HFFc6 (cell line): Measurements from ENCODE around the gene MITF. TPM values are rescaled to one million over a fixed set of nuclear protein-coding genes. Genes with fewer than 3 reads are reported as not detected.

Source experiments
- DNase-seq: peaks from one replicate; pipeline ENCODE4 v3.0.0-alpha.2; 2018
- H3K27ac Mint-ChIP-seq: 2 replicates; pipeline ENCODE4 v1.8.0; 2020; ENCODE audit warnings: mild to moderate bottlenecking, mixed read lengths
- H3K27me3 Mint-ChIP-seq: 2 replicates; pipeline ENCODE4 v1.8.0; 2021; ENCODE audit warnings: mild to moderate bottlenecking, moderate library complexity, mixed read lengths; ENCODE audit not compliant: insufficient read depth
- H3K36me3 Mint-ChIP-seq: 2 replicates; pipeline ENCODE4 v1.8.0; 2021; ENCODE audit warnings: low read depth, mixed read lengths
- H3K4me1 Mint-ChIP-seq: 2 replicates; pipeline ENCODE4 v1.8.0; 2020; ENCODE audit warnings: low read depth, mixed read lengths
- H3K4me3 Mint-ChIP-seq: 2 replicates; pipeline ENCODE4 v1.8.0; 2020; ENCODE audit warnings: mild to moderate bottlenecking, moderate library complexity, mixed read lengths
- H3K9me3 Mint-ChIP-seq: 2 replicates; pipeline ENCODE4 v1.8.0; 2020; ENCODE audit warnings: mild to moderate bottlenecking, mixed read lengths
- CTCF ChIP-seq: fragments of 200-600 bp; sonication (generic); IDR thresholded peaks from 2 replicates; pipeline ENCODE4 v1.5.0; 2021; ENCODE audit warnings: antibody characterized with exemption, mild to moderate bottlenecking
- total RNA-seq, 6 experiments: library from RNA; stranded (reverse); fragmentation: NEBNext Ultra II Directional; extraction: Animal tissue kit (Norgen Biotek cat#: 25700); gene quantifications; 2 replicates in 1 of 6; 3 replicates in 5 of 6; pipeline ENCODE4 v1.2.3, GENCODE V29; 2021

The MITF gene
- total RNA-seq, 6 experiments from 2014 or later, result 23.3 to 38.2 (median 25.7) TPM

GRCh38 chr3:69959581-69959980 is 220.3 kb downstream of the MITF start:
- TF ChIP-seq CTCF, result no peak
- no peak for DNase-seq
- Mint-ChIP-seq H3K36me3 (peaks cover 10% of the 10 kb centered on the region), H3K27ac (no peak overlapping the region), H3K9me3 (no peaks in the 10 kb centered on the region), H3K4me3 (no peak overlapping the region), H3K4me1 (no peaks in the 10 kb centered on the region), H3K27me3 (no peaks in the 10 kb centered on the region)

- Mint-ChIP-seq H3K27ac (no peak overlapping the region), H3K4me3 (no peak overlapping the region), H3K27me3 (no peaks in the 10 kb centered on the region), H3K36me3 (peaks cover 16% of the 10 kb centered on the region), H3K9me3 (no peaks in the 10 kb centered on the region), H3K4me1 (no peaks in the 10 kb centered on the region)
- no peak for TF ChIP-seq CTCF
- DNase-seq, result no peak
Measured at GRCh38 chr3:69961706-69962439, 222.6 kb downstream of the MITF start.

GRCh38 chr3:69963643-69964042 is 224.4 kb downstream of the MITF start:
- Mint-ChIP-seq H3K27me3 (no peaks in the 10 kb centered on the region), H3K4me1 (no peaks in the 10 kb centered on the region), H3K27ac (no peak overlapping the region), H3K4me3 (no peak overlapping the region), H3K36me3 (peaks cover 16% of the 10 kb centered on the region), H3K9me3 (no peaks in the 10 kb centered on the region)
- no peak for TF ChIP-seq CTCF
- DNase-seq, result no peak

- peaks cover 6% of the 10 kb centered on the region; the same call in 1 of the 2 replicates for H3K36me3 Mint-ChIP-seq
Measured at GRCh38 chr3:69967156-69967555, 227.9 kb downstream of the MITF start.

GRCh38 chr3:69970827-69971226 is 231.6 kb downstream of the MITF start:
- Mint-ChIP-seq H3K27ac (no peak overlapping the region), H3K4me3 (no peak overlapping the region), H3K36me3 (no peaks in the 10 kb centered on the region), H3K4me1 (no peaks in the 10 kb centered on the region), H3K27me3 (peaks cover 3% of the 10 kb centered on the region), H3K9me3 (no peaks in the 10 kb centered on the region)
- TF ChIP-seq CTCF, result no peak
- no peak for DNase-seq

More at GRCh38 chr3:69967156-69967555, 227.9 kb downstream of the MITF start:
- TF ChIP-seq CTCF, result no peak
- Mint-ChIP-seq H3K27ac (no peak overlapping the region), H3K9me3 (no peaks in the 10 kb centered on the region), H3K4me1 (no peaks in the 10 kb centered on the region), H3K4me3 (no peak overlapping the region), H3K27me3 (no peaks in the 10 kb centered on the region)
- no peak for DNase-seq
